ENCODE data around the gene ZBTB4.
"Not testable (repeated sequence)": the region's sequence is repeated elsewhere in the genome, so short reads cannot be mapped to it uniquely, and the experiment has no call there.

ZBTB4 gene

DNA sequence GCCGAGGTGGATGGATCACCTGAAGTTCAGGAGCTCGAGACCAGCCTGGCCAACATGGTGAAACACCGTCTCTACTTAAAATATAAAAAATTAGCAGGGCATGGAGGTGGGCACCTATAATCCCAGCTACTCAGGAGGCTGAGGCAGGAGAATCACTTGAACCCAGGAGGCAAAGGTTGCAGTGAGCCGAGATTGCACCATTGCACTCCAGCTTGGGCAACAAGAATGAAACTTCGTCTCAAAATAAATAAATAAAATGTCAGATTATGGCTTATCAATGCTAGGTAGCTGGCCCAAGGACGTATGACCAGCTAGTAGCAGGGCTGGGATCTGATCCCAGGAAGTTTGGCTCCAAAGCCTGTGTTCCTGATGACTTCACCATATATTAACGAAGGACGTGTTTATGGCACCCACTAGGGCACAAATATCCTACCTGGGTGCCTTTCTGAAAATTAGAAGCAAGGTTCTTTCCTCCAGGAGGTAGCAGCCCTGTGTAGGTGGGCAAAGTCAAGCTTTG is 8.9 kb downstream of the ZBTB4 start:
- not testable (repeated sequence) for DNase-seq (ENCODE audit: low read depth, low spot score)

DNA sequence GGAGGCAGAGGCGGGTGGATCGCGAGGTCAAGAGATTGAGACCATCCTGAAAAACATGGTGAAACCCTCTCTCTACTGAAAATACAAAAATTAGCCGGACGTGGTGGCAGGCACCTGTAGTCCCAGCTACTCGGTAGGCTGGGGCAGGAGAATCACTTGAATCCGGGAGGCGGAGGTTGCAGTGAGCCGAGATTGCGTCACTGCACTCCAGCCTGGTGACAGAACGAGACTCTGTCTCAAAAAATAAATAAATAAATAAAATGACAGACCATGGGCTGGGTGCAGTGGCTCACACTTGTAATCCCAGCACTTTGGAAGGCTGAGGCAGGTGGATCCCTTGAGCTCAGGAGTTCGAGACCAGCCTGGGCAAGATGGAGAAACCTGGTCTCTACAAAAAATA is 9.6 kb downstream of the ZBTB4 start:
- not testable (repeated sequence) for DNase-seq (ENCODE audit: low read depth, low spot score)

GRCh38 chr17:7468804-7469389 is 10.5 kb downstream of the ZBTB4 start:
- no peak for DNase-seq (ENCODE audit: low read depth, low spot score)

DNA sequence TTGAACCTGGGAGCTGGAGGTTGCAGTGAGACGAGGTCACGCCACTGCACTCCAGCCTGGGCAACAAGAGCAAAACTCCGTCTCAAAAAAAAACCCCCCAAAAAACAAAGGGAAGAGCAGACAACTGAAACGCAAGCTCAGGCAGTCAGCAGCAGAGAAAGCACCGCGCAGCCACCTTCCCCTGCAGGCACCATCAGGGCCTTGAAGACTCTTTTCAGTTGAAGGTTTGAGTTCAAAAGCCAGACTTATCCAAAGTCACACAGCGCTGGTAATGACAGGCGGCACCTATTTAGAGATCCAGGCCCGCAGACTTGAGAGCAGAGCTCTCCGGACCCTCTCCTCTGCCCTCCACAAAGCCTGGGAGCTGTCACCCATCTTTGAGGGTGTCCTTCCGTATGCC is 11.1 kb downstream of the ZBTB4 start:
- no peak for DNase-seq (ENCODE audit: low read depth, low spot score)

GRCh38 chr17:7467498-7467897 is 11.9 kb downstream of the ZBTB4 start:
- DNase-seq (ENCODE audit: low read depth, low spot score) = no peak

- no peak for DNase-seq (ENCODE audit: low read depth, low spot score)
These were observed 12.6 kb downstream of the ZBTB4 start for GRCh38 chr17:7466639-7467341.

GRCh38 chr17:7466318-7466638 is 13.2 kb downstream of the ZBTB4 start:
- DNase-seq (ENCODE audit: low read depth, low spot score) = no peak

GRCh38 chr17:7465597-7466275 is 13.7 kb downstream of the ZBTB4 start:
- DNase-seq (ENCODE audit: low read depth, low spot score) = no peak

- DNase-seq (ENCODE audit: low read depth, low spot score) = no peak
These were observed 15.3 kb downstream of the ZBTB4 start for GRCh38 chr17:7464081-7464480.

- no peak for DNase-seq (ENCODE audit: low read depth, low spot score)
These were observed 16.0 kb downstream of the ZBTB4 start for GRCh38 chr17:7463372-7463846.

DNA sequence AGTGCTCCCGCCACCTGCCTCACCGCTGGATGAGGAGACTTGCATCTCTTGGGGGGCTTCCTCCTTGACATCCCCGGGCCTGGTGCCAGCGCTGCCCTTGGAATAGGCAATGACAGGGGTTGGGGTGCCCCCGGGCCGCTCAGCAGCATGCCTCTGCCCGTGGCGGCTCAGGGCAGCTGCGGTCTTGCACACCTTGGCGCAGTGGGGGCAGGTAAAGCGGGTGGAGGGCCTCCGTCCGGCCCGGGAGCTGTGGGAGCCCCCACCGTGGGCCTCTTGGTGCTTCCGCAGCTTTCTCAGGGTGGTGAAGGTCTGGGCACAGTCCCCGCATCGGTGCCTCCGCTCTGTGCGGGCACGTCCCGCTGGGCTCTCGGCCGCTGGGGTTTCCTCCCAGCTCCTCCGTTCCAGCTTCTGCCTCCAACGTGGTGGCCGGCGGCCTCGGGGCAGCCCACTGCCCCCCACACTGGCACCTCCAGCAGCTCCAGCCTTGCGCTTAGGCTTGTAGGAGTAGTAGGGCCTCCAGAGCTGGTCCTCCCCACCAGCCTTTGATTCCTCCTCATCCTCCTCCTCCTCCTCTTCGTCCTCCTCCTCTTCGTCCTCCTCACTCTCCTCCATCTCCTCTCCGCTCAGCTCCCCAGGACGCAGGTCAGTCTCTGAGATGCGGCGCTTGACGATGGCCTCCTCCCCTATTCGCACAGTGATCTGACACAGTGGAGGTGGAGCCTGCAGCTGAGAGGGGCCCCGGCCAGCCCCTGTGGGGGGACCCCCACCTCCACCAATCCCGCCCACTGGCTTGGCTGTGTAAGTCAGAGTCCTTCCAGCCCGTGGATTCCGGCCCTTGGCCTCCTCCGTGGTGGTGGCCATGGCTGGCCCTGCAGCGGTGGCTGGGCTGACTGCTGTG is 16.7 kb downstream of the ZBTB4 start:
- no peak for DNase-seq (ENCODE audit: low read depth, low spot score)

DNA sequence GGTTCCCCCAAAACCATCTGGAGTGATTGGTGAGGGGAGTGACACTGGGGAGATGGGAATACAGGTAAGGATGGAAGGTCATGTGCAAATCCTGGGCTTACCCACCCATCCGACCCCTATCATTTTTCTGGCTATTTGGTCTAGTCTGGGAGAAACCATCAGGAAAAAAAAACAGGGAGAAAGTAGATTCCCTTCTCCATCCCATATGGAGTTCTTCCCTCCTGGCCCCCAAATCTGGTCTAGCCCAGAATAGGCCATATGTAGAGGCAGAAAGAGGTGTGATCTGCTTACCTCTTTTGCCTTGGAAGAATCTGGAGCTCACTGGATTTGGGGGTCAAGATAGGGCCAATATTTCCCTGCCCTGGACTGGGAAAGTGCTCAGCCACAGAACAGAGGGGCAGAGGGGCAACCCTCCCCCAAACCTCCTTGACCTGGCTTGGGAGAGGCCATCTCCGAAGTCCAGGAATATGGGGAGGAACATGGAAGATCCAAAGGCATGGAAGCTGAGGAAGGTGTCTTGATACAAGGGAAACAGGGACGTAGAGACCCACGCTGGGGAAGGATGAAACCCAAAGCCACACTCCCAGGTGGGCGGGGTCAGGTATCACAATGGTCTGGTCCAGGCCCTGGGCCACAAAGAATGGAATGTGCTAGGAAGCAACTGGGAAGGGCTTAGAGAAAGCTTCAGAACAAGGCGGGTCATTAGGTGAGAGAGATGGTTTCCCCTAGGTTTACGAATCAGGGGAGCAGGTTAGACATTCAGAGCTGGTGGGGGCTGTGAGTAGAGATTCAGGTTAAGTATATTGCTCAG is 18.4 kb downstream of the ZBTB4 start:
- peak; percentile 68 for DNase-seq (ENCODE audit: low read depth, low spot score)

DNA sequence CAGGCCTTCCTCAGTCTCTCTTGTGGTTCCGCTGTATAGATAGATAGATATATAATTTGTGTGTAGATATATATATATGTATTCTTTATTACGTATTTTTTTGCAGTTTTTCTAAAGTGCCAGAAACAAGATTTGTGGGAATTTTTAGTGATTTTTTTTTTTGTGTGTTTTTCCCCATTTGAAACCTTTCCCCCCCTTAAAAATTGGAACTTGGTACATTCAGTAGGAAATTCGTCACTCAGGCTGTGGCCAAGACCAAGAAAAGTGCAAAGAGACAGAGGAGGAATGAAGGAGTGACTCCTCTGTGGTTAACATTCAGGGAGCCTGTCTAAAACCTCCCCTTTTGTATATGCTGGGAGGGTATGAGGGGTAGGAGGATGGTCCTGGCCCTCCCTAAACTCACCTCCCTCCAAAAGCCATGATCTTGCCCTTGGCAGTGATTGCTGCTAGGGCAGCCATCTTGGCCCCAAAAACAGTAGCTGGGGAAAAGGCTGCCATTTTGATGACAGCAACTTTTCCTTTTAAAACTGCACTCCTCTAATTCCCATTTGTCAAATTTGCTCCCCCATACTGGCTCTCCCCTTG is 19.4 kb downstream of the ZBTB4 start:
- DNase-seq (ENCODE audit: low read depth, low spot score) = no peak

GRCh38 chr17:7448461-7448860 is 31.0 kb downstream of the ZBTB4 start:
- no peak for DNase-seq (ENCODE audit: low read depth, low spot score)

- peak; percentile 84 for DNase-seq (ENCODE audit: low read depth, low spot score)
These were observed 33.8 kb downstream of the ZBTB4 start for GRCh38 chr17:7445619-7445968.

- DNase-seq (ENCODE audit: low read depth, low spot score) = peak; percentile 88
These were observed 34.5 kb downstream of the ZBTB4 start, which contains the start of gene CHRNB1 for GRCh38 chr17:7444682-7445618. Gene CHRNB1, plus strand, starts transcription at chr17:7445061. Its CDS starts 67 bp downstream, at chr17:7445128.

- DNase-seq (ENCODE audit: low read depth, low spot score) = no peak
These were observed 35.6 kb downstream of the ZBTB4 start for GRCh38 chr17:7443499-7444485.

- no peak for DNase-seq (ENCODE audit: low read depth, low spot score)
These were observed 37.3 kb downstream of the ZBTB4 start for GRCh38 chr17:7442142-7442541.

All from ELF-1 (cell line).